T-helper 1 cell treated with Interleukin-12 subunit alpha and Interleukin-12 subunit beta and Interleukin-4 antibody, amounts not matched to agents 30 μg/mL and 1 μg/mL, for 36 hours (primary cell): ENCODE results near the gene MYO7B.

Source experiments
- H3K27ac Mint-ChIP-seq: one replicate; pipeline ENCODE4 v1.8.0; 2021; ENCODE audit warnings: mild to moderate bottlenecking, mixed read lengths
- H3K27me3 Mint-ChIP-seq: one replicate; pipeline ENCODE4 v1.8.0; 2021; ENCODE audit warnings: low read depth, mixed read lengths
- H3K36me3 Mint-ChIP-seq: one replicate; pipeline ENCODE4 v1.8.0; 2021; ENCODE audit warnings: low read depth, mixed read lengths
- H3K4me1 Mint-ChIP-seq: one replicate; pipeline ENCODE4 v1.8.0; 2021; ENCODE audit warnings: low read depth, mixed read lengths
- H3K4me3 Mint-ChIP-seq: one replicate; pipeline ENCODE4 v1.8.0; 2021; ENCODE audit warnings: mild to moderate bottlenecking, moderate library complexity, mixed read lengths
- H3K9me3 Mint-ChIP-seq: one replicate; pipeline ENCODE4 v1.8.0; 2021; ENCODE audit warnings: mixed read lengths

The MYO7B gene

GRCh38 chr2:127645395-127646291 is 110.2 kb downstream of the MYO7B start, which contains the start of gene GPR17:
Gene GPR17 (plus strand): TSS chr2:127646153. CDS start chr2:127650736, 4,583 bp downstream.
- Mint-ChIP-seq H3K27me3 (no peaks in the 10 kb centered on the region), H3K4me3 (no peak within 1 kb of the TSS), H3K4me1 (peaks cover 5% of the 10 kb centered on the region), H3K9me3 (no peaks in the 10 kb centered on the region), H3K27ac (no peak within 1 kb of the TSS), H3K36me3 (no peaks in the 10 kb centered on the region)

- no peak overlapping the region for H3K4me3 Mint-ChIP-seq
- peaks cover 5% of the 10 kb centered on the region for H3K4me1 Mint-ChIP-seq
- H3K27me3 Mint-ChIP-seq: no peaks in the 10 kb centered on the region
- H3K36me3 Mint-ChIP-seq: no peaks in the 10 kb centered on the region
- H3K9me3 Mint-ChIP-seq: no peaks in the 10 kb centered on the region
- no peak overlapping the region for H3K27ac Mint-ChIP-seq
These were observed 111.2 kb downstream of the MYO7B start for GRCh38 chr2:127646487-127647241.

GRCh38 chr2:127647242-127648190 is 112.0 kb downstream of the MYO7B start:
- H3K4me3 Mint-ChIP-seq: no peak overlapping the region
- no peaks in the 10 kb centered on the region for H3K9me3 Mint-ChIP-seq
- H3K4me1 Mint-ChIP-seq: peaks cover 5% of the 10 kb centered on the region
- no peak overlapping the region for H3K27ac Mint-ChIP-seq
- no peaks in the 10 kb centered on the region for H3K27me3 Mint-ChIP-seq
- H3K36me3 Mint-ChIP-seq: no peaks in the 10 kb centered on the region

- H3K27ac Mint-ChIP-seq: no peak overlapping the region
- H3K4me1 Mint-ChIP-seq: peaks cover 5% of the 10 kb centered on the region
- H3K9me3 Mint-ChIP-seq: no peaks in the 10 kb centered on the region
- H3K36me3 Mint-ChIP-seq: no peaks in the 10 kb centered on the region
- H3K27me3 Mint-ChIP-seq: no peaks in the 10 kb centered on the region
- H3K4me3 Mint-ChIP-seq: no peak overlapping the region
These were observed 112.8 kb downstream of the MYO7B start for GRCh38 chr2:127648321-127648720.

- Mint-ChIP-seq H3K27me3 (no peaks in the 10 kb centered on the region), H3K4me3 (no peak overlapping the region), H3K9me3 (no peaks in the 10 kb centered on the region), H3K27ac (no peak overlapping the region), H3K4me1 (peaks cover 5% of the 10 kb centered on the region), H3K36me3 (no peaks in the 10 kb centered on the region)
These were observed 113.7 kb downstream of the MYO7B start for GRCh38 chr2:127649100-127649611.

- Mint-ChIP-seq H3K4me3 (no peak overlapping the region), H3K4me1 (peaks cover 5% of the 10 kb centered on the region), H3K36me3 (no peaks in the 10 kb centered on the region), H3K27ac (no peak overlapping the region), H3K27me3 (no peaks in the 10 kb centered on the region), H3K9me3 (no peaks in the 10 kb centered on the region)
These were observed 114.2 kb downstream of the MYO7B start for GRCh38 chr2:127649684-127650040.

GRCh38 chr2:127650041-127650784 is 114.7 kb downstream of the MYO7B start:
- Mint-ChIP-seq H3K27ac (no peak overlapping the region), H3K4me3 (no peak overlapping the region), H3K36me3 (no peaks in the 10 kb centered on the region), H3K27me3 (no peaks in the 10 kb centered on the region), H3K4me1 (peaks cover 5% of the 10 kb centered on the region), H3K9me3 (no peaks in the 10 kb centered on the region)

GRCh38 chr2:127650785-127651380 is 115.4 kb downstream of the MYO7B start:
- Mint-ChIP-seq H3K4me3 (no peak overlapping the region), H3K9me3 (no peaks in the 10 kb centered on the region), H3K4me1 (peaks cover 5% of the 10 kb centered on the region), H3K36me3 (no peaks in the 10 kb centered on the region), H3K27ac (no peak overlapping the region), H3K27me3 (no peaks in the 10 kb centered on the region)

- Mint-ChIP-seq H3K36me3 (no peaks in the 10 kb centered on the region), H3K4me1 (peaks cover 5% of the 10 kb centered on the region), H3K9me3 (no peaks in the 10 kb centered on the region), H3K27me3 (no peaks in the 10 kb centered on the region), H3K4me3 (no peak overlapping the region), H3K27ac (no peak overlapping the region)
These were observed 115.9 kb downstream of the MYO7B start for GRCh38 chr2:127651381-127651809.

- H3K4me3 Mint-ChIP-seq: no peak overlapping the region
- no peaks in the 10 kb centered on the region for H3K9me3 Mint-ChIP-seq
- peaks cover 5% of the 10 kb centered on the region for H3K4me1 Mint-ChIP-seq
- no peaks in the 10 kb centered on the region for H3K36me3 Mint-ChIP-seq
- H3K27ac Mint-ChIP-seq: no peak overlapping the region
- H3K27me3 Mint-ChIP-seq: no peaks in the 10 kb centered on the region
These were observed 116.6 kb downstream of the MYO7B start for GRCh38 chr2:127651971-127652550.

GRCh38 chr2:127652786-127653357 is 117.4 kb downstream of the MYO7B start:
- Mint-ChIP-seq H3K4me3 (no peak overlapping the region), H3K4me1 (peaks cover 5% of the 10 kb centered on the region), H3K36me3 (no peaks in the 10 kb centered on the region), H3K9me3 (no peaks in the 10 kb centered on the region), H3K27me3 (no peaks in the 10 kb centered on the region), H3K27ac (no peak overlapping the region)

GRCh38 chr2:127653421-127654083 is 118.1 kb downstream of the MYO7B start:
- Mint-ChIP-seq H3K9me3 (no peaks in the 10 kb centered on the region), H3K4me3 (no peak overlapping the region), H3K36me3 (no peaks in the 10 kb centered on the region), H3K27me3 (no peaks in the 10 kb centered on the region), H3K4me1 (peaks cover 5% of the 10 kb centered on the region), H3K27ac (no peak overlapping the region)
